Measurements from ENCODE around the gene SLC52A1.

The SLC52A1 gene

DNA sequence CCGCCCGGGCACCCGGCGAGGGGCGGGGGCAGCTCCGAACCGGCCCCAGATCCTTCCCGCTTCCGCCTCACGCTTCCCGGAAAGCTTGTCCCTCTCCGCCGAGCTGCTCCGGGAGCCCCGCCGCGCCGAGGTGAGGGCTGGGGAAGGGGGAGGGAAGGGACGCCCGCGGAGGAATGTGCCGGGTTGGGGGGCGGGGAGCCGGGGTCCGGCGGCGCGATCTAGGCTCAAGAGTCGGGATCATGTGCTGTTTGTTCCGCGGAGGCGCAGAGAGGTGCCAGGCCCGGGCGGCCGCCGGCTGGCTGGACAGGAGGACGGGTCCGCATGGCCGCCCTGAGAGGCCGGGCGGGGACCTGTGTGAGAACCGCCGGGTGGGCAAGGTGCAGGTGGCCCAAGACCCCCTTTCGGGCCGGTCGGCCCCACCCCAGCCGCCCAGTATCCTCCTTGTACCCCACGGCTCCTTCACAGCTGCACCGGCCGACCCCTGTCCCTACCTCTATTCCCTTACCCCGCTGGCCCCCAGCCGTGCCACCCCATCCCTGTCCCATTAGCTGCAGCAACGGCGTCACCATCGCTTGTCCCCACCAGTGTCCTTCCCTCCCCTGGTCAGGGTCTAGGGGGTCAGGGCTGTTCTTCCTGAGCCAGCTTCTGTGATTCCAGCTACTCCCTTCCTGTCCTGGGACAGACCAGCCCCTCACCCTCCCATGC lies 37.0 kb downstream of the SLC52A1 start (continued):
- TF ChIP-seq OSR2 (tag by site-specific recombination; IDR thresholded peaks at IDR 0.05) (no peak), ZIC2 (tag by site-specific recombination; IDR thresholded peaks at IDR 0.05) (peak; percentile 41; the same call in 1 of the 2 replicates)

GRCh38 chr17:4997302-4998026 lies 37.8 kb downstream of the SLC52A1 start, which contains the start of the genes INCA1 and KIF1C:
INCA1 (minus strand) TSS chr17:4997522; CDS start chr17:4994437, 3,085 bp downstream.
KIF1C (plus strand) TSS chr17:4997950; CDS start chr17:5000247, 2,297 bp downstream.
- Histone ChIP-seq H3K27ac (ENCODE audit: extremely low read depth, low read depth, low read length) (peak within 1 kb of the TSS; percentile 77), H3K4me3 (ENCODE audit: low read depth, low read length) (peak within 1 kb of the TSS; percentile 65), H3K9me3 (ENCODE audit: control insufficient read depth, insufficient read depth, low read depth, low read length) (no peaks in the 10 kb centered on the region), H3K4me1 (ENCODE audit: control insufficient read depth, insufficient read depth, low read length) (peaks cover 14% of the 10 kb centered on the region), H3K36me3 (ENCODE audit: control insufficient read depth in 2 of 2, insufficient read depth in 1 of 2, low read length in 2 of 2) (peaks cover 1 to 20% of the 10 kb centered on the region in 2 experiments; a peak in 2 of 3 replicates)
- ChIA-PET CTCF (interaction anchor here (0.6 to 3.1 kb wide), 5 partner anchors 9 to 173 kb away, joined by 3 to 21 read pairs (median 3); partner anchors contain the start of gene CAMTA2), POLR2A (interaction anchor here (0.9 to 2.5 kb wide), 17 partner anchors 8 to 442 kb away, joined by 3 to 27 read pairs (median 4); partner anchors contain the start of genes CAMTA2, ENO3, PELP1 and PFN1)
- TF ChIP-seq KLF1 (tag by site-specific recombination; IDR thresholded peaks at IDR 0.05) (peak; percentile 54), ZBTB26 (tag by site-specific recombination; optimal IDR thresholded peaks at IDR 0.05) (peak; percentile 93), GLIS2 (tag by site-specific recombination; IDR thresholded peaks at IDR 0.05) (peak; percentile 93), ZNF433 (tag by site-specific recombination; IDR thresholded peaks at IDR 0.05; ENCODE audit: low read depth) (no peak), ZNF37A (tag by site-specific recombination; IDR thresholded peaks at IDR 0.05) (0 out of 2 replicates have a peak, but pooled peaks have one; percentile 30), ZNF843 (tag by site-specific recombination; IDR thresholded peaks at IDR 0.05) (no peak), GLIS1 (tag by site-specific recombination; IDR thresholded peaks at IDR 0.05) (peak; percentile 63), ZNF133 (tag by site-specific recombination; IDR thresholded peaks at IDR 0.05) (no peak), ZBTB48 (tag by site-specific recombination; IDR thresholded peaks at IDR 0.05) (no peak), ZBTB21 (tag by site-specific recombination; IDR thresholded peaks at IDR 0.05) (no peak), ZXDB (tag by site-specific recombination; IDR thresholded peaks at IDR 0.05) (no peak), ZNF157 (tag by site-specific recombination; IDR thresholded peaks at IDR 0.05) (no peak), RBAK (tag by site-specific recombination; IDR thresholded peaks at IDR 0.05) (no peak), ZNF394 (tag by site-specific recombination; IDR thresholded peaks at IDR 0.05; ENCODE audit: borderline replicate concordance) (0 out of 2 replicates have a peak, but pooled peaks have one; percentile 29), CTCF (tag by site-specific recombination; IDR thresholded peaks at IDR 0.05) (peak; percentile 52), ZSCAN30 (tag by site-specific recombination; IDR thresholded peaks at IDR 0.05) (peak; percentile 11; the same call in 1 of the 2 replicates), ZNF704 (tag by site-specific recombination; IDR thresholded peaks at IDR 0.05) (no peak), ZBTB8A (tag by site-specific recombination; IDR thresholded peaks at IDR 0.05) (peak; percentile 64), AEBP2 (tag by site-specific recombination; IDR thresholded peaks at IDR 0.05; ENCODE audit: borderline replicate concordance) (no peak), ZNF202 (tag by site-specific recombination; IDR thresholded peaks at IDR 0.05; ENCODE audit: borderline replicate concordance) (no peak), KLF16 (tag by site-specific recombination; IDR thresholded peaks at IDR 0.05) (peak; percentile 77; the same call in 1 of the 2 replicates), ZNF677 (tag by site-specific recombination; IDR thresholded peaks at IDR 0.05) (no peak), ZNF184 (tag by site-specific recombination; IDR thresholded peaks at IDR 0.05) (0 out of 2 replicates have a peak, but pooled peaks have one; percentile 61), ZBTB17 (tag by site-specific recombination; IDR thresholded peaks at IDR 0.05) (peak; percentile 23; the same call in 1 of the 2 replicates)
- TF ChIP-seq, protein P1, sequence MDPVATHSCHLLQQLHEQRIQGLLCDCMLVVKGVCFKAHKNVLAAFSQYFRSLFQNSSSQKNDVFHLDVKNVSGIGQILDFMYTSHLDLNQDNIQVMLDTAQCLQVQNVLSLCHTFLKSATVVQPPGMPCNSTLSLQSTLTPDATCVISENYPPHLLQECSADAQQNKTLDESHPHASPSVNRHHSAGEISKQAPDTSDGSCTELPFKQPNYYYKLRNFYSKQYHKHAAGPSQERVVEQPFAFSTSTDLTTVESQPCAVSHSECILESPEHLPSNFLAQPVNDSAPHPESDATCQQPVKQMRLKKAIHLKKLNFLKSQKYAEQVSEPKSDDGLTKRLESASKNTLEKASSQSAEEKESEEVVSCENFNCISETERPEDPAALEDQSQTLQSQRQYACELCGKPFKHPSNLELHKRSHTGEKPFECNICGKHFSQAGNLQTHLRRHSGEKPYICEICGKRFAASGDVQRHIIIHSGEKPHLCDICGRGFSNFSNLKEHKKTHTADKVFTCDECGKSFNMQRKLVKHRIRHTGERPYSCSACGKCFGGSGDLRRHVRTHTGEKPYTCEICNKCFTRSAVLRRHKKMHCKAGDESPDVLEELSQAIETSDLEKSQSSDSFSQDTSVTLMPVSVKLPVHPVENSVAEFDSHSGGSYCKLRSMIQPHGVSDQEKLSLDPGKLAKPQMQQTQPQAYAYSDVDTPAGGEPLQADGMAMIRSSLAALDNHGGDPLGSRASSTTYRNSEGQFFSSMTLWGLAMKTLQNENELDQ (tag by site-specific recombination; IDR thresholded peaks at IDR 0.05; ENCODE audit: low read depth) = no peak

All from HEK293 (cell line).